Uterus (tissue), 2 donors: ENCODE results near the gene S100A13.

Source experiments
- CTCF ChIP-seq, 4 experiments: fragments of 200-600 bp in 2 of 4; fragments of 450-650 bp in 2 of 4; sonication (generic) in 2 of 4; IDR thresholded peaks; one replicate each; pipeline ENCODE4 v1.5.1; 2016 to 2019; ENCODE audit warnings: antibody characterized with exemption in 4 of 4, mild to moderate bottlenecking in 2 of 4, moderate library complexity in 1 of 4
- POLR2A ChIP-seq, 2 donors: fragments of 450-650 bp; IDR thresholded peaks; one replicate each; pipeline ENCODE4 v1.6.1; 2016; ENCODE audit warnings: antibody characterized with exemption in 2 of 2, mild to moderate bottlenecking in 1 of 2, moderate library complexity in 1 of 2

- no peak for TF ChIP-seq CTCF (IDR thresholded peaks at IDR 0.05)
- no peak for TF ChIP-seq POLR2A (IDR thresholded peaks at IDR 0.05)
Measured at GRCh38 chr1:153592748-153593147, 34.6 kb downstream of the S100A13 start.
